IPS-20b (cell line): ENCODE measurements around the gene CTDP1.

ENCODE experiments used
- H3K27ac ChIP-seq: one replicate; pipeline ENCODE4 v1.5.1; 2013; ENCODE audit warnings: low read length
- H3K27me3 ChIP-seq: 2 replicates; pipeline ENCODE4 v1.6.1; 2013; ENCODE audit warnings: mild to moderate bottlenecking, low read length, inconsistent platforms; ENCODE audit not compliant: insufficient read depth
- H3K36me3 ChIP-seq: 2 replicates; pipeline ENCODE4 v1.6.1; 2013; ENCODE audit warnings: low read depth, mild to moderate bottlenecking, inconsistent platforms, low read length, moderate library complexity; ENCODE audit not compliant: insufficient read depth
- H3K4me1 ChIP-seq: 2 replicates; pipeline ENCODE4 v1.6.1; 2013; ENCODE audit warnings: mild to moderate bottlenecking, control low read depth, inconsistent platforms, low read length, moderate library complexity; ENCODE audit not compliant: insufficient read depth
- H3K4me3 ChIP-seq: 2 replicates; pipeline ENCODE4 v1.5.1; 2013; ENCODE audit warnings: mild to moderate bottlenecking, low read length, inconsistent platforms
- H3K9ac ChIP-seq: 2 replicates; pipeline ENCODE4 v1.6.1; 2013; ENCODE audit warnings: low read depth, mild to moderate bottlenecking, inconsistent platforms, low read length, moderate library complexity
- H3K9me3 ChIP-seq: 2 replicates; pipeline ENCODE4 v1.6.1; 2013; ENCODE audit warnings: mild to moderate bottlenecking, low read depth, low read length, inconsistent platforms; ENCODE audit not compliant: insufficient read depth

The CTDP1 gene

DNA sequence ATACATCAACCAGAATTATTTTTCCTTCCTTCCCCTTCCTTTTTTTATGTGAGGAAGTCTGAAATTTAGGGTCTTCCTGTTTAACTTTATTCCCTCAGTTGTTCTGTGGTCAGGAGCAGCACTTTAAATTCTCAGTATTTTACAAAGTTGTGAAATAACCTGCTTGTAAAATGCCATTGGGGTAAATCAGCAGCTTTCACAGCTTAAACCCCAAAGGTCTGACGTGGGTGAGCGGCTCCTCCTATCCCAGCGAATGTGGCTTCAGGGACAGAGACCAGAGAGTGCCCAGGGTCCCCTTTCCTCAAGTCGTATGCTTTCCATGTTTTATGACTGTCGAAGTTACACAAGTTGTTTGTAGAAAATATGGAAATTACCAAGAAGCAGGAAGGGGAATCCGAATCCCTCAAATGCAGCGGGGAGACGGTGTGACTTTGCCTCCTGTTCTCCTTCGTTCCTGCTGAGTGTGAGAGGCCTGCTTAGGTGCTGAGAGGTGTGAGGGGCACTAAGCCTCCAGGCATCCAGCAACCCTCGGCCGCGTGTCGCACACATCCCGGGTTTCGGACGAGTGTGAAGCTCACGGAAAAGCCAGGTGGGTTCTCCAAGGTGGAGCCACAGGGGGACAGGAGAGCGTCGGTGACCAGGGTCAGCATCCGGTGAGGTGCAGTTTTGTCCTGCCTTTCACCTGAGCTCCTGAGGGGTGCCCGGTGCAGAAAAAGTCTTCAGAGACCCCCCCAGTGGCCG is 107.4 kb downstream of the CTDP1 start:
- Histone ChIP-seq H3K27me3 (peaks cover 79% of the 10 kb centered on the region), H3K4me1 (no peaks in the 10 kb centered on the region)

DNA sequence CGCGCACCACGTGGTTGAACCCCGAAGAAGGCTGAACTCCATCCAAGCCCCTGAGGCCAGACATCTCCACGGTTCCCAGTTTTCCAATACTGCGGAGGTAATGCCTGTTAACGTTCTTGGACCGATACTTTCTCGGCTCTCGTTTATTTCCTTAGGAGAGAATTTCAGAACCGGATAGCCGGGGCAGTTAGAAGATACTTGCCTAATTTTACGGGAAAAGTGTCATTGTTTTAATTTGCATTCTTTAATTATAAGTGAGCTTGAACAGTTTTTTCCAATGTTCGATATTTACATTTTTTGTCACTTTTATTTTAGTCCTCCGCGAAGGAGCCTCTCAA is 107.9 kb downstream of the CTDP1 start:
- H3K27ac ChIP-seq = no peak overlapping the region
- no peaks in the 10 kb centered on the region for H3K36me3 ChIP-seq
- H3K27me3 ChIP-seq = peaks cover 85% of the 10 kb centered on the region
- no peaks in the 10 kb centered on the region for H3K4me1 ChIP-seq
- H3K4me3 ChIP-seq = peak overlapping the region; percentile 33; the same call in 1 of the 2 replicates
- no peak overlapping the region for H3K9ac ChIP-seq
- no peaks in the 10 kb centered on the region for H3K9me3 ChIP-seq

More for the DNA sequence above, 107.4 kb downstream of the CTDP1 start:
- Histone ChIP-seq H3K9ac (no peak overlapping the region), H3K27ac (no peak overlapping the region), H3K36me3 (no peaks in the 10 kb centered on the region), H3K9me3 (no peaks in the 10 kb centered on the region), H3K4me3 (no peak overlapping the region)

DNA sequence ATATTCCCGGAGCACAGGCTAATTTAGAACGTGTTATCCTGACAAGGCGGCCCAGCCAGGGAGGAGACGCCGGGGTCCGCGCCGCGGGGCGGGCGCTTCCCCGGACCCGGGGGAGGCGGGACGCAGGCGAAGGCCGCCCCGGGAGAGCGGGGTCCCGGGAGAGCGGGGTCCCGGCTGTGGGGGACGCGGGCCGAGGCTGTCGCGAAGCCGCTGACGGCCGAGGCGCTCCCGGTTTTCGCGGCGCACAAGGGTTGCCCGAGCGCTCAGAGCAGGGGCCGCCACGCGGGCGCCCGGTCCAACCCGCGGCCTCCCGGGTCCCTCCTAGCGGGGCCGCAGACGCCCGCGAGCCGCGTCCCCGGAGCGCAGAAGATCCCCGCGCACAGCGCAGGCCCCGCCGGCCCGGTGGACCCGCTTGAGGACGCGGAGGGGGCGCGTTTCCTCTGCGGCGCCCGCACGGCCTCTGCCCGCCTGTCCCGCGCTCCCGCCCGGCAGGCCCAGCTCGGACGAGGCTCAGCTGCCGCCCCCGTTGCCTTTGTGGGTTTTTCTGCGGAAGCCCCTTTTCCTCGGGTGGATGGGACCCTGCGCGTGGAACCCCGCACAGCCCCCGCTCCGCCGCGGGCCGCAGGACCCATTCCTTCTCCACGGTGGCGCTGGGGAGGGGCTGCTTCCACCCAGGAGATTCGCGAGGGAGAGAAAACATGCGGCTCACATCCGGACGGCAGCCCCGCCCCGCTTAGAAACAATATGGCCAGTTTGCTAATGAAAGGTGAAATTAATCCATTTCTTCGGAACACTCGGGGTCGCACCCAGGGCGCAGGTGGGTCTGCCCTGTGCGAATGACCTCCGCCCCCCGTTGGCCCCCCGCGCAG is 108.5 kb downstream of the CTDP1 start:
- Histone ChIP-seq H3K27me3 (peaks cover 87% of the 10 kb centered on the region), H3K4me1 (no peaks in the 10 kb centered on the region), H3K27ac (no peak overlapping the region), H3K36me3 (no peaks in the 10 kb centered on the region), H3K4me3 (peak overlapping the region; percentile 51; the same call in 1 of the 2 replicates), H3K9ac (no peak overlapping the region), H3K9me3 (no peaks in the 10 kb centered on the region)

DNA sequence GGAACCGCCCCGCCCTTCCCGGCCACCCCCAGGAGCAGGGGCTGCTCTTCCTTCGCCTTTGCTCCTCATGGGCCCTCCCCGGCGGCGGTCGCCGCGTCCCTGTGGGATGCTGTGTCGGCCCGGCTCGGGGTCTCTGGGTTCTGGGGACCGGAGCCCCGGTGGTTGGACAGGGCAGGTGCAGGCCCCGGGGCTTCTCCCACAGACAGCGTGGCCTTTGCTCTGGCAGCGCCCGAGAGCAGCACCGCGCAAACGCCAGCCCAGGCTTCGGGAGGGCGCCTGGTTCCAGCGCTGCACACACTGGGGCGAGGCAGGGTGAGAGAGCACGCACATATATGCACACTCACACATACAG is 109.1 kb downstream of the CTDP1 start:
- Histone ChIP-seq H3K27me3 (peaks cover 87% of the 10 kb centered on the region), H3K36me3 (no peaks in the 10 kb centered on the region), H3K9me3 (no peaks in the 10 kb centered on the region), H3K9ac (no peak overlapping the region), H3K27ac (no peak overlapping the region), H3K4me1 (no peaks in the 10 kb centered on the region), H3K4me3 (peak overlapping the region; percentile 51; the same call in 1 of the 2 replicates)

- peaks cover 85% of the 10 kb centered on the region for H3K27me3 ChIP-seq
- no peaks in the 10 kb centered on the region for H3K9me3 ChIP-seq
- no peak overlapping the region for H3K4me3 ChIP-seq
These were observed 109.7 kb downstream of the CTDP1 start for GRCh38 chr18:79789091-79789891.

DNA sequence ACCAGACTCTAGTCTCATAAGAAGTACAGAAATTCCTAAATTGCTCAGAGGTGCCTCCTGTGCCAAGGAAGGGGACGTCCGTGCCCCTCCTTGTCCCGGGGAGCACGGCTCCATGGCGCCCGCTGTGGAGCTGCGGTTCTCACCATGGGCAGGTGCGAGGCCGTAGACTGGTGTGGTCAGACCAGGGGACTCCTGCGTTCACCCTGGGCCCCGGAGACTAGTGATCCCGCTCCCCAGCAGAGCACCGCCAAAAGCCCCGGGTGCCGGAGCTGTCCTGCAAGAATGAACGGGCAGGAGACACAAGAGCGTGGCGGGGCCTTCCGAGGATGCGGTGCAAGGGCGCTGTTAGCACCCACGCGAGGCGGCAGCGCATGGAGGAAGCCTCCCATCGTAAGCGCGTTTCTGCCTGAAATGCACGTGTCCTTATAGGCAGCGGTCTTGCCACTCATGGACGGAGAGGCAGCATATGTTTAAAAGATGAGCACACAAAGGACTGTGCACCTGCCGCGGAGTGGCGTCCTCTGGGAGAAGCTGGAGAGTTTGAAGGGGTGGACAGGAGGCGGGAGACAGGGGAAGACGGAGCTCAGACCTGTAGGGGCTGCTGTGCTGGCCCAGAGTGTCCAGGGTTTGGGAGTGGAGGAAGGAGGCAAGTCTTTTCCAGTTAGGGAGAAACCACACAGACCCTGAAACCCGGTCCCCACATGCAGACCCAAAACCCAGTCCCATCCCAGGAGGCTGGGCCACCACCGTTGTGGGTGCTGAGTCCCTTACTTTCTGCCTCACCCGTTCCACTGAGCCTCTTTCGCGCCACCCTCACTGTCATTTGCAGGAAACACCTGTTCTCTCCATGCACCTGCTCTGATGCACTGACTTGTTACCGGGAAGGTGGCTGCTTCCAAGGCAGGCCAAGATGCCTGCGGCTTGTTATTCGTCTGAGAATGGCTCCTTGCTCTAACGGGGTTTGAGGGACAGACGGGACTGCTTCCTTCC is 110.6 kb downstream of the CTDP1 start:
- Histone ChIP-seq H3K4me1 (no peaks in the 10 kb centered on the region), H3K9ac (no peak overlapping the region), H3K27ac (no peak overlapping the region), H3K27me3 (peaks cover 85% of the 10 kb centered on the region), H3K4me3 (no peak overlapping the region), H3K9me3 (no peaks in the 10 kb centered on the region), H3K36me3 (no peaks in the 10 kb centered on the region)

More at GRCh38 chr18:79789091-79789891, 109.7 kb downstream of the CTDP1 start:
- Histone ChIP-seq H3K4me1 (no peaks in the 10 kb centered on the region), H3K36me3 (no peaks in the 10 kb centered on the region), H3K27ac (no peak overlapping the region), H3K9ac (no peak overlapping the region)

GRCh38 chr18:79790996-79791972 is 111.7 kb downstream of the CTDP1 start:
- Histone ChIP-seq H3K4me3 (no peak overlapping the region), H3K36me3 (no peaks in the 10 kb centered on the region), H3K27ac (no peak overlapping the region), H3K27me3 (peaks cover 85% of the 10 kb centered on the region), H3K9me3 (no peaks in the 10 kb centered on the region), H3K9ac (no peak overlapping the region), H3K4me1 (no peaks in the 10 kb centered on the region)

DNA sequence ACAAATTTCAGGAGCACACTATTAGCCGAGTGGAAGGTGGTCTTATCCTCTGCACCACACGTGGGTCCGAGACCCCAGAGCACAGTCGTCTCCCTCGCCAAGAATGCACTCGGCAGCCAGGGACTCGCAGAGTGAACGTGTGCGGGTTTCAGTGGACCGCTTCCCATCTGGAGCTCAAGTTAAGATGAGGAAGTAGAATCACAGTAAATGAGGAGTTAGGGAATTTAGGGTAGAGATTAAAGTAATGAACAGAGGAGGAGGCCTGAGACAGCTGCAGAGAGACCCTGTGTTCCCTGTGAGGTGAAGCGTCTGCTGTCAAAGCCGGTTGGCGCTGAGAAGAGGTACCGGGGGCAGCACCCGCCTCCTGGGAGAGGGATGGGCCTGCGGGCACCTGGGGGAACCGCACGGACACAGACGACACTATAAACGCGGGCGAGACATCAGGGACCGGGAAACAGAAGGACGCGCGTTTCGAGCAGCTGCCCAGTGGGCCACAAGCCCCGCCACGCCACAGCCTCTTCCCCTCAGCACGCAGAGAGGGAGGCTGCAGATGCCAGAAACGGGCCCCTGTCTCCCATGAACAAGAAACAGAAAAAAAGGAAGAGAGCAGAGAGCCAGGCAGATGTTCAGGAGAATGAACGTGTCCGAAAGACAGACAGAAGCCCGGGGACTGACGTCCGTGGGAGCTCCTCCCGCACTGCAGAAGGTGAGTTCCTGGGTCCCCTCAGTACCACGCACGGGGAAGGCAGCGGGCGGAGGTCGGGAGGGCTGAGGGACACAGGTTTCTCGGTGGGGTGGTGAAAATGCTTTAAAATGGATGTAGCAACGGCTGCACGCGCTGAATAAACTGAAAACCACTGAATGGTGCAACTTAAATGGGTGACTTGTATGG is 112.7 kb downstream of the CTDP1 start:
- H3K27me3 ChIP-seq = peaks cover 85% of the 10 kb centered on the region

DNA sequence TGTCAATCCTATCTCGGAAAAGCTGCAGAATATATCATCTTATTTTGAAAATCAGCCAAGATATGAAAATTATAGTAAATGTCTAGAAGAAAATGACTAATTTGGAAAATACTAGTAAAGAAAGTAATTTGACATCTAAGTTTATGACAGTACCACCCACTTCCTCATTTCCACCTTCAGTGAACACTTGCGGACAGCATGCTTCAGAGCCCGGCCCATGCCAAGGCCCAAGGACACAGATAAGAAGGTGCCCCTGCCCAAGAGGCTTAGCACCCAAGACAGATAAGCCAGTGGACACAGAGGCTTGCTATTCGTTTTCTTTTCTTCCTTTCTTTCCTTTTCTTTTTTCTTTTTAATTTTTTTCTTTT is 113.4 kb downstream of the CTDP1 start:
- no peaks in the 10 kb centered on the region for H3K4me1 ChIP-seq
- no peak overlapping the region for H3K4me3 ChIP-seq

More for the DNA sequence above, 112.7 kb downstream of the CTDP1 start:
- H3K9me3 ChIP-seq = no peaks in the 10 kb centered on the region
- no peak overlapping the region for H3K4me3 ChIP-seq
- H3K9ac ChIP-seq = no peak overlapping the region
- H3K27ac ChIP-seq = no peak overlapping the region
- H3K4me1 ChIP-seq = no peaks in the 10 kb centered on the region
- no peaks in the 10 kb centered on the region for H3K36me3 ChIP-seq

More for the DNA sequence above, 113.4 kb downstream of the CTDP1 start:
- Histone ChIP-seq H3K27ac (no peak overlapping the region), H3K9me3 (no peaks in the 10 kb centered on the region), H3K36me3 (no peaks in the 10 kb centered on the region), H3K9ac (no peak overlapping the region), H3K27me3 (peaks cover 83% of the 10 kb centered on the region)
